ENCODE results near the gene SREK1.
"Not testable (repeated sequence)": the region's sequence is repeated elsewhere in the genome, so short reads cannot be mapped to it uniquely, and the experiment has no call there.

SREK1 gene, protein sequence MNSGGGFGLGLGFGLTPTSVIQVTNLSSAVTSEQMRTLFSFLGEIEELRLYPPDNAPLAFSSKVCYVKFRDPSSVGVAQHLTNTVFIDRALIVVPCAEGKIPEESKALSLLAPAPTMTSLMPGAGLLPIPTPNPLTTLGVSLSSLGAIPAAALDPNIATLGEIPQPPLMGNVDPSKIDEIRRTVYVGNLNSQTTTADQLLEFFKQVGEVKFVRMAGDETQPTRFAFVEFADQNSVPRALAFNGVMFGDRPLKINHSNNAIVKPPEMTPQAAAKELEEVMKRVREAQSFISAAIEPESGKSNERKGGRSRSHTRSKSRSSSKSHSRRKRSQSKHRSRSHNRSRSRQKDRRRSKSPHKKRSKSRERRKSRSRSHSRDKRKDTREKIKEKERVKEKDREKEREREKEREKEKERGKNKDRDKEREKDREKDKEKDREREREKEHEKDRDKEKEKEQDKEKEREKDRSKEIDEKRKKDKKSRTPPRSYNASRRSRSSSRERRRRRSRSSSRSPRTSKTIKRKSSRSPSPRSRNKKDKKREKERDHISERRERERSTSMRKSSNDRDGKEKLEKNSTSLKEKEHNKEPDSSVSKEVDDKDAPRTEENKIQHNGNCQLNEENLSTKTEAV

GRCh38 chr5:66144074-66144833 is at the start of gene SREK1:
Gene SREK1 (plus strand): TSS chr5:66144300. CDS start chr5:66144377, 77 bp downstream.
- DNase-seq, result peak; percentile 90

- DNase-seq, result no peak
Observed at GRCh38 chr5:66100851-66101250, 43.2 kb upstream of the SREK1 start.

- DNase-seq, result no peak
Observed at GRCh38 chr5:66113160-66113559, 30.9 kb upstream of the SREK1 start.

DNA sequence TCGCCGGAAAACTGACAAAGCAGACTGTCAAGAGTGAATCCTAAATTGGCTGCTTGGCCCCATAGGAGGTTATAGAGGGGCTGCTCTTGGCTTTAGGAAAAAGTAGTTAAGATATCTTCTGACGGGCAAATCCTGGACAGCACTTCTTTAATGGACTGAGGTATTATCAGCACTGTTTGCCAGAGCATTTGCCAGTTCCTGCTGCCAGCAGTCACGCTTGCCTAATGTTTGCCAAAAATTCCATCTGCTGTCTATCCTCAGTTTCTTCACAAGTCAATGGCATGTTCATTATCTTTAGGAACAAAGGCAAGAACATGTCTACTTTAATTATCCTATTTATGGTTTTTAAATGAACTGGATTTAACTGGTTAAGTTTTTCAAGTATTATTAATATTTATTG is 25.8 kb upstream of the SREK1 start:
- DNase-seq, result no peak

- DNase-seq, result no peak
Observed at GRCh38 chr5:66122379-66123034, 21.6 kb upstream of the SREK1 start.

DNA sequence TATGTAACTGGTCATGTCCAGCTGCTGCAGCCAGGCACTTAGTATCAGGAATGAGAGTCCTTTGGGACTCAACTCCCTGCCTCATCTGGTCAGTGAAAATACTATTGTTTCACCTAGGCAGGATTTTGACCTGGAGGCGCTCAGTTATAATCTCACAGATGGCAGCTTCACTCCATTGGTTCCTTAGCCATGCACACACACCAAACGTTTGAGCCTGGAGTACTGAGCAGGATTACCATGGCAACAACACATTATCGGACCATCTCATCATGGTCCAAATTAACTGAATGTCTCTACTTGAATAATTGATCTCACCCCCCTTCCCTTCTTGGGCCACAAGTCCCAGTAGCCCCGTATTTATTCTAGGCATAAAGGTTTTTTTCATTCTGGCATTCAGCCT is 15.0 kb upstream of the SREK1 start:
- no peak for DNase-seq

- DNase-seq, result no peak
Observed at GRCh38 chr5:66130493-66130892, 13.6 kb upstream of the SREK1 start.

DNA sequence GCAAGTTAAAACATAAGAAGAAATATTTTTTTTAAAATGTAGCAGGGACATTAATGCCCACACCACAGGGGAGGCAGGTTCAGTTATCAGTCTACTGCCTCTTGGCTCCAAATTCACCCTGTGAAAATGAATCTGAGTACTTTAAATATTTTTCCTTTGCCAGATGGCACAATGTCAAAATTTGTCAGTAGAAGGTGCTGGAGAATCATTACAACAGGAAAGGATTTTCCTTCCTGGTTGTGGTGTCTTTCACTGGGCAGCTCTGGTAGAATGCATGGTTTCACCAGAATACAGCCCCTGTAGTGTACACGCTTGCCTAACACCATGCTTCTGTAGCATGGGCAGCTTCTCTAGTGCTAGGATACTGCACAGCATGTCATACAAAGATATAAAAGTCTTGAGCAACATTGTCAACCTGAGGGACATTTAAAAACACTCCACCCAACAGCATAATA is 9.7 kb upstream of the SREK1 start:
- no peak for DNase-seq

DNA sequence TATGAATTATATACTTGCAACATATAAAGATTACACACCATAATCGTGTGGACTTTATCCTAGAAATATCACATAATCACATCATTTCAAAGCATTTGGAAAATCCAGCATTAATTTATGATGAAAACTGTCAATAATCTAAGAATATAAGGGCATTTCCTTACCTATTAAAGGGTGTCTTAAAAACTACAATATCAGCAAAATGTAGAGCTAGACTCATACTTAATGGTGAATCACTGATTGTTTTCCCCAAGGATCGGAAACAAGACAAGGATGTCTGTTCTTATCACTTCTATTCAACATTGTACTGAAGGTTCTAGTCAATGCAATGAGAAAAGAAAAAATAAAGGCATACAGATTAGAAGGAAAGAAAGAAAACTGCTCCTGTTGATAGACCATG is 8.0 kb upstream of the SREK1 start:
- DNase-seq, result no peak

DNA sequence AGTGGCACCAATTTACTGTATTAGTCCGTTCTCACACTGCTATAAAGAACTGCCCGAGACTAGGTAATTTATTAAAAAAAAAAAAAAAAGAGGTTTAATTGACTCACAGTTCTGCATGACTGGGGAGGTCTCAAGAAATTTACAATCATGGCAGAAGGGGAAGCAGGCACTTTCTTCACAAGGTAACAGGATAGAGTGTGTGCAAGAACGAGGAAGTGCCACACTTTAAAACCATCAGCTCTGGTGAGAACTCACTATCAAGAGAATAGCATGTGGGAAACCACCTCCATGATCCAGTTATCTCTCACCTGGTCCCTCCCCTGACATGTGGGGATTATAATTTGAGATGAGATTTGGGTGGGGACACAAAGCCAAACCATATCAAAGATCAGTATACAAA is 7.2 kb upstream of the SREK1 start:
- not testable (repeated sequence) for DNase-seq

- no peak for DNase-seq
Observed at GRCh38 chr5:66138637-66139317, 5.3 kb upstream of the SREK1 start.

DNA sequence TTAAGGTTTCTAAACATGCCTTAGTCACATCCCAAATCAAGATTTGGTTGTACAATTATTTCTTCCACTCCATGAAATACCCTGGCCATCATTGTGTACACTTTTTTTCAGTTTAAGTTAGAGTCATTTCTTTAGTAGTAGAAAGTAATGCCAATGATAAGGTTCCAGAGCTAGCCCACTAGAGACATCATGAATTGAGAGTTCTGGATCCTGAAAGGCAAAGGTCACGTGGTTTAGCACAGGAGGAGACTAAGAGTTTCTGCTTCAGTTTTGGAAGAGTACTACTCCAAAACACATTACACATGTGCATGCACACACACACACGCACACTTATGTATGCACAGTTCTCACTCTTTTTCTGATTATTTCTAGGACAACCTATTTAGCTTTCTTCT is 4.8 kb upstream of the SREK1 start:
- no peak for DNase-seq

- DNase-seq, result no peak
Observed at GRCh38 chr5:66142417-66142816, 1.7 kb upstream of the SREK1 start.

GRCh38 chr5:66143473-66144073 is 527 bp upstream of the SREK1 start:
- no peak for DNase-seq

DNA sequence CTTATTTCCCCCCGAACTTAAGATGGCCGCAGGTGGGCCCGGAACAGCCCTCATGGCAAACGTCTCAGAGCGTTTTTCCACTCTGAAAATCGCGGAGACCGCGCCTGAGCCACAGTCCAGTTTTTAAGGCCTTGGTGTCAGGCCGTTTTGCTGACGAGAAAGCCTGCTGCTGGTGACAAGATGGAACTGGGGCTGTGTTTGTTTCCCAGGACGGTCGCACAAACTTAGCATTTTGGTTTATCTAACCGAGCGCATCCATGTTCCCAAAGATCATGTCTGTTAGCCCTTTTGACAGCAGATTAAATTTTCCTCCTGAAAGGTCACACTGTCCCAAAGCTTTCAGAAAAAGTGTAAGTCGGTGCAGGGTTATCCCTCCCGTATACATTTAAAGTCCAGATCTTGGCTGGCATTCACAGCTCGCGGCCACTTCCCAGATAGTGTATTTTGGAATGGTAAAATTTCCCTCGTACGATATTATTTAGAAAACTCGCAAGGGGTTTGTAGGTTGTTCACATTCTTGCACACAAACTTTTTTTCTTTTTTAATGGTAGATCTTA is 812 bp downstream of the SREK1 start:
- DNase-seq, result no peak

GRCh38 chr5:66145737-66146136 is 1.6 kb downstream of the SREK1 start:
- no peak for DNase-seq

DNA sequence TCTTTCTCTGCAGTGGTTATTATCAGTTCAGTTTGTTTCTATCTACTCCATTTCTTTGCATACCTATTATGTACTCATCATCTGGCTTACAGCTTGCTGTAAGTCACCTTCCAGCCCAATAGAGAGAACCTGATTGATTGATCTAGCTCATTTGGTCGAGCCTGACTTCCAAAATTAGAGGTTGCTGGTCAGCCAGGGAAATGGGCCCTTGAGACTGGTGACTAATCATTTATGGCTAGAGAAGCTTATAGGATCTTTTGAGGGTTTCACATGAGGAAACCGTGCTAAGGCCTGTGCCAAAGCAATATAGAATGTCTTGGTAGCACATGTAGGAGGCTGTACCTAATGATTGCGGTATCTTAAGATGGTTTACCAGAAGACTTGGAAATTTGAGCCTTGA is 5.8 kb downstream of the SREK1 start:
- DNase-seq, result no peak

- DNase-seq, result no peak
Observed at GRCh38 chr5:66151030-66151429, 6.9 kb downstream of the SREK1 start.

- DNase-seq, result no peak
Observed at GRCh38 chr5:66151491-66151890, 7.4 kb downstream of the SREK1 start.

DNA sequence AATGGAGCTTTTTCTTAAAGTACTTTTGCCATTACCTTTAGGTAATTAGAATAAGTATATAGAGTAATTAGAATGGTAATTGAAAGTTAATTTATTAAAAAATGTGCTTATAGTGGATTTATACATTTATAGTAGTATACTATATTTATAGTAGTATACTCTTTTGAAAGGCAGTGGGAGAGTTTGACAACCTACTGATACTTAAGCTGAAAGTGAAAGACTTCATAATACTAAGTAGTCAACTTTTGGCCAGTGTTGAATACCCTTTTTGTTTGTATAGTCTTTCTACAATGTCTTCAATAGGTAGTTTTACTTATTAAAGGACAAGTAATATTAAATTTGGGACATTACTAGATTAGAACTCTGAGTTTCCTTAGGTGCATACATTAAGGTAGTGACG is 12.9 kb downstream of the SREK1 start:
- no peak for DNase-seq

GRCh38 chr5:66161356-66161755 is 17.3 kb downstream of the SREK1 start:
- no peak for DNase-seq

Measured in activated CD8-positive, alpha-beta memory T cell treated with anti-CD3 and anti-CD28 coated beads, Interleukin-2, amount 50 U/mL, for 4 hours (primary cell).